ENCODE measurements around the gene TTC29. TPM values are rescaled to one million over a fixed set of nuclear protein-coding genes. Genes with fewer than 3 reads are reported as not detected.

Gene TTC29
- total RNA-seq = 0.08 and 0.26 TPM in 2 replicates

GRCh38 chr4:146945556-146946374 lies at the start of gene TTC29:
Gene TTC29 (minus strand): TSS chr4:146945864. CDS start chr4:146939895, 5,969 bp downstream.

